SK-N-SH treated with all-trans-retinoic acid at 6 μM for 48 hours (cell line): ENCODE data around the gene ANKS1A.
"Not testable (repeated sequence)": the region's sequence is repeated elsewhere in the genome, so short reads cannot be mapped to it uniquely, and the experiment has no call there.

Source experiments
- ATAC-seq: fragments of 200-7000 bp; cut with Tn5 transposase; 3 replicates; pipeline ENCODE4 v1.9.1; 2020; ENCODE audit warnings: mild to moderate bottlenecking, moderate library complexity
- ARNTL ChIP-seq: fragments of 450-650 bp; formaldehyde crosslinking; IDR thresholded peaks from 2 replicates; pipeline ENCODE4 v1.5.0; 2020; ENCODE audit warnings: low read depth, mild to moderate bottlenecking, moderate library complexity, borderline replicate concordance
- BACH2 ChIP-seq: fragments of 250-450 bp; sonication (Bioruptor Pico); IDR thresholded peaks from 2 replicates; pipeline ENCODE4 v1.9.0; 2021; ENCODE audit warnings: mild to moderate bottlenecking, borderline replicate concordance
- ESRRG ChIP-seq: fragments of 250-450 bp; sonication (Bioruptor Pico); IDR thresholded peaks from 2 replicates; pipeline ENCODE4 v1.6.1; 2021; ENCODE audit warnings: mild to moderate bottlenecking
- GLIS3 ChIP-seq: fragments of 250-450 bp; sonication (Bioruptor Pico); IDR thresholded peaks from 2 replicates; pipeline ENCODE4 v1.5.0; 2020; ENCODE audit warnings: mild to moderate bottlenecking, moderate library complexity
- ISL1 ChIP-seq: fragments of 250-450 bp; sonication (Bioruptor Pico); IDR thresholded peaks from 2 replicates; pipeline ENCODE4 v2.1.2; 2022; ENCODE audit warnings: mild to moderate bottlenecking, moderate library complexity
- OSR1 ChIP-seq: fragments of 250-450 bp; sonication (Bioruptor Pico); IDR thresholded peaks from 2 replicates; pipeline ENCODE4 v1.8.0; 2022; ENCODE audit warnings: moderate library complexity, mild to moderate bottlenecking, inconsistent platforms
- PPARA ChIP-seq: fragments of 250-450 bp; sonication (Bioruptor Pico); IDR thresholded peaks from 2 replicates; pipeline ENCODE4 v1.5.0; 2020; ENCODE audit warnings: mild to moderate bottlenecking, borderline replicate concordance
- SNAI2 ChIP-seq: fragments of 250-450 bp; sonication (Bioruptor Pico); IDR thresholded peaks from 2 replicates; pipeline ENCODE4 v1.5.0; 2020; ENCODE audit warnings: mild to moderate bottlenecking, moderate library complexity
- ZC3H10 ChIP-seq: fragments of 250-450 bp; sonication (Bioruptor Pico); IDR thresholded peaks from 2 replicates; pipeline ENCODE4 v1.5.1; 2021; ENCODE audit warnings: mild to moderate bottlenecking, moderate library complexity
- ZFP3 ChIP-seq: fragments of 250-450 bp; sonication (Bioruptor Pico); IDR thresholded peaks from 2 replicates; pipeline ENCODE4 v1.5.0; 2020; ENCODE audit warnings: mild to moderate bottlenecking, moderate library complexity
- ZFP30 ChIP-seq: fragments of 450-650 bp; formaldehyde crosslinking; IDR thresholded peaks from 2 replicates; pipeline ENCODE4 v1.5.0; 2022; ENCODE audit warnings: mild to moderate bottlenecking, moderate library complexity
- ZNF565 ChIP-seq: fragments of 450-650 bp; formaldehyde crosslinking; conservative IDR thresholded peaks from 2 replicates; pipeline ENCODE4 v1.5.0; 2020; ENCODE audit warnings: low read depth, mild to moderate bottlenecking, moderate library complexity
- ZNF8 ChIP-seq: fragments of 450-650 bp; formaldehyde crosslinking; IDR thresholded peaks from 2 replicates; pipeline ENCODE4 v1.5.0; 2020; ENCODE audit warnings: mild to moderate bottlenecking, moderate library complexity
- TF ChIP-seq, protein P1 (sequence below): fragments of 250-450 bp; sonication (Bioruptor Pico); IDR thresholded peaks from 2 replicates; pipeline ENCODE4 v1.5.0; 2020; ENCODE audit warnings: mild to moderate bottlenecking, moderate library complexity
- TF ChIP-seq, protein P2 (sequence below): fragments of 250-450 bp; sonication (Bioruptor Pico); IDR thresholded peaks from 2 replicates; pipeline ENCODE4 v1.8.0; 2021; ENCODE audit warnings: low read depth, mild to moderate bottlenecking, moderate library complexity, borderline replicate concordance
- TF ChIP-seq, protein P3 (sequence below): fragments of 250-450 bp; sonication (Bioruptor Pico); IDR thresholded peaks from 2 replicates; pipeline ENCODE4 v1.5.1; 2020; ENCODE audit warnings: low read depth, mild to moderate bottlenecking, moderate library complexity
- TF ChIP-seq, protein P4 (sequence below): fragments of 250-450 bp; sonication (Bioruptor Pico); IDR thresholded peaks from 2 replicates; pipeline ENCODE4 v1.8.0; 2020; ENCODE audit warnings: mild to moderate bottlenecking, moderate library complexity, borderline replicate concordance

ANKS1A gene

DNA sequence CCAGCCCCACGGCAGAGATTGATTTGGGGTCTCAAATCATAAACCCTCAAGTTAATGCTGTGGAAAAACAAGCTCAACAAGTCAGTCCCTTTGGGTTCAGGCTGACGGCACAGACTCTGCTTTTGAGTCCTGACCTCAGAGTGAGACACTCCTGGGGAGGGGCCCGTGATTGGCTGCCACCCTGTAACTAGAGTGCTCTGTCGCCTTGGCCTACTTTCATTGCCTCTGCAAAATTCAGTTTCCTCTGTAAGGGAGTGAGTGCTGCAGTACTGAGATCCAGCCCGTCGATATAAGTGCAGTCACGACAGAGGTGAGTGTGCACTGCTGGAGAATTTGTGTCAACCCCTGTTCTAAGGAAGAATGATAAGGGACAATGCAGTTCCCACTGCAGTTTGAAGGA lies 105.6 kb downstream of the ANKS1A start (continued):
- TF ChIP-seq, protein P1, sequence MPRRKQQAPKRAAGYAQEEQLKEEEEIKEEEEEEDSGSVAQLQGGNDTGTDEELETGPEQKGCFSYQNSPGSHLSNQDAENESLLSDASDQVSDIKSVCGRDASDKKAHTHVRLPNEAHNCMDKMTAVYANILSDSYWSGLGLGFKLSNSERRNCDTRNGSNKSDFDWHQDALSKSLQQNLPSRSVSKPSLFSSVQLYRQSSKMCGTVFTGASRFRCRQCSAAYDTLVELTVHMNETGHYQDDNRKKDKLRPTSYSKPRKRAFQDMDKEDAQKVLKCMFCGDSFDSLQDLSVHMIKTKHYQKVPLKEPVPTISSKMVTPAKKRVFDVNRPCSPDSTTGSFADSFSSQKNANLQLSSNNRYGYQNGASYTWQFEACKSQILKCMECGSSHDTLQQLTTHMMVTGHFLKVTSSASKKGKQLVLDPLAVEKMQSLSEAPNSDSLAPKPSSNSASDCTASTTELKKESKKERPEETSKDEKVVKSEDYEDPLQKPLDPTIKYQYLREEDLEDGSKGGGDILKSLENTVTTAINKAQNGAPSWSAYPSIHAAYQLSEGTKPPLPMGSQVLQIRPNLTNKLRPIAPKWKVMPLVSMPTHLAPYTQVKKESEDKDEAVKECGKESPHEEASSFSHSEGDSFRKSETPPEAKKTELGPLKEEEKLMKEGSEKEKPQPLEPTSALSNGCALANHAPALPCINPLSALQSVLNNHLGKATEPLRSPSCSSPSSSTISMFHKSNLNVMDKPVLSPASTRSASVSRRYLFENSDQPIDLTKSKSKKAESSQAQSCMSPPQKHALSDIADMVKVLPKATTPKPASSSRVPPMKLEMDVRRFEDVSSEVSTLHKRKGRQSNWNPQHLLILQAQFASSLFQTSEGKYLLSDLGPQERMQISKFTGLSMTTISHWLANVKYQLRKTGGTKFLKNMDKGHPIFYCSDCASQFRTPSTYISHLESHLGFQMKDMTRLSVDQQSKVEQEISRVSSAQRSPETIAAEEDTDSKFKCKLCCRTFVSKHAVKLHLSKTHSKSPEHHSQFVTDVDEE (CRISPR knock-in tag): no peak

DNA sequence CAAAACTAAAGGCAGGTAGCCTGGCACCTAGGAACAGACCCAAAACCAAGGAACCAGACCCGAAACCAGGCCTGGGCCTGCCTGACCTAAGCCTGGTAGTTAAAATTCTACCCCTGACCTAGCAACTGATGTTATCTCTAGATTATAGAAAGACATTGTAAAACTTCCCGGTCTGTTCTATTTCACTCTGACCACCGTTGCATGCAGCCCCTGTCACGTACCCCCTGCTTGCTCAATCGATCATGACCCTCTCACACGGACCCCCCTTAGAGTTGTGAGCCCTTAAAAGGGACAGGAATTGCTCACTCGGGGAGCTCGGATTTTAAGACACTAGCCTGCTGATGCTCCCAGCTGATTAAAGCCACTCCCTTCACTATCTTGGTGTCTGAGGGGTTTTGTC lies 109.4 kb downstream of the ANKS1A start:
- not testable (repeated sequence) for ATAC-seq

DNA sequence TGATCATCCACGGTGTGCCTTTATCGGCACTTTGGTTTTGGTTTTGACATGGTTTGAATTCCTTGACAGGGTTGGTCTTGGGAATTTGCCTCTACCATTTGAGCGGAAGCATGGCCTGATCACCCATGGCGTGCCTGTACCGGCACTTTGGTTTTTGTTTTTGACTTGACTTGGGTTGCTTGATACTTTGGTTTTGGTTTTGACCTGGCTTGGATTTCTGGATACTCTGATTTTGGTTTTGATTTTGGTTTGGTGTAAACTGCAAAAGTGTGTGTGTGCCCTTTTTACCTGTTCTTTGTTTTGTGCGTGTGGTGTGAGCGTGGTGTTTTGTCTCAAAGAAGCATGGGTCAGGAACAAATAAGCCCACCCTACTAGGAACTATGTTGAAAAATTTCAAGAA lies 110.1 kb downstream of the ANKS1A start:
- ATAC-seq: not testable (repeated sequence)

DNA sequence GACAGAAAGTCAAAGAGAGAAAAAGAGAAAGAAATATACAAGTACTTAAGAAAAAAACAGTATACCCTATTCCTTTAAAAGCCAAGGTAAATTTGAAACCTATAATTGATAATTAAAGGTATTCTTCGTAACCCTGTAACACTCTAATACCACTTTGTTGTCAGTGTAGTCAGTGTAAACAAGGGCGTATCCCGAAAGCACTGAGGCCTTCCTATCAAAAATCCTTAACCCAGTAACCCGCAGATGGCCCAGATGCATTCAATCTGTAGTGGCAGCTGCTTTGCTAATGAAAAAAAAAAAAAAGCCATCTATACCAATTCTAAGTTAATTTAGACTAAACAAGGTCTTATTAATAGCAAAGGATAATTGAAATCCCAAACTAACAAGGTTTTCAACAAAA lies 110.9 kb downstream of the ANKS1A start:
- ATAC-seq: not testable (repeated sequence)

DNA sequence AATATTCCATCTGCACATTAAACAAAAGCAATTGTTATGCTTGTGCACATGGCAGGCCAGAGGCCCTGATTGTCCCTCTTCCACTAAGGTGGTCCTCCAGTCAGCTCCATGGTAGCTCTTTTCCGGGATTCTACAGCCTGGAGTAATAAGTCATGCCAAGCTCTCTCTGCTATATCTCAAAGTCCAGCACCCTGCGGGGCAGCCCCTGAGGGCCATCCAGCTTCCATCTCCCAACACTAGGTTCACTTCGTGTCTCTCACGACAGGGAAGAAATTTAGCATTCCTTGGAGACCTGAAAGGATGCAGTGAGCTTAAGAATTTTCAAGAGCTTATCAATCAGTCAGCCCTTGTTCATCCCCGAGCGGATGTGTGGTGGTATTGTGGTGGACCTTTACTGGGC lies 112.3 kb downstream of the ANKS1A start:
- not testable (repeated sequence) for ATAC-seq

DNA sequence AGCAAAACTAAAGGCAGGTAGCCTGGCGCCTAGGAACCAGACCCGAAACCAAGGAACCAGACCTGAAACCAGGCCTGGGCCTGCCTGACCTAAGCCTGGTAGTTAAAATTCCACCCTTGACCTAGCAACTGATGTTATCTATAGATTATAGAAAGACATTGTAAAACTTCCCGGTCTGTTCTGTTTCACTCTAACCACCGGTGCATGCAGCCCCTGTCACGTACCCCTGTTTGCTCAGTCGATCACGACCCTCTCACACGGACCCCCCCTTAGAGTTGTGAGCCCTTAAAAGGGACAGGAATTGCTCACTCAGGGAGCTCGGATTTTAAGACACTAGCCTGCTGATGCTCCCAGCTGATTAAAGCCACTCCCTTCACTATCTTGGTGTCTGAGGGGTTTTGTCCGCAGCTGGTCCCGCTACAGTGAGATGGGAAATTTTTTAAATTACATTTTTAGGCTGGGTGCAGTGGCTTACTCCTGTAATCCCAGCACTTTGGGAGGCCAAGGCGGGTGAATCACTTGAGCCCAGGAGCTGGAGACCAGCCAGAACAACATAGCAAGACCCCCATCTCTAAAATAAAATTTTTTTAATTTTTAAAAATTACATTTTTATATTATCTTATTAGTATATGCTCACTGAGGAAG lies 115.0 kb downstream of the ANKS1A start:
- not testable (repeated sequence) for ATAC-seq

DNA sequence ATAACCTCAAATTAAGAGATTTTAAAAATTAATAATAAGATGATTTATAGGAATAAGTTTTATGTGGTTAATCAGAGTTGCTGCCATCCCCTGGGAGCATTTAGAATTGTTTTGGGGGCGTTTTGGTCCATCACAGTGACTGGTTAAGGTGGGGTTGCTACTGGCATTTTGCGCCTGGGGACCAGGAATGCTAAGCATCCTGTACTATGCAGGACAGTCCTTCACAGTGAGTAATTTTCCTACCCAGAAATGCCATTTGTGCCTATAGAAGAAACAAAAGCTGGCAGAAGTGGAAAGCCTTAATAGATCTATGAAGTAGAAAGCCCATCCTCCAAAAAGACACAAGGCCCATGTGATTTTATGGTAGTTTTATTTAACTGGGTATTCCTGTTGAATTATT lies 118.0 kb downstream of the ANKS1A start:
- no peak for ATAC-seq

DNA sequence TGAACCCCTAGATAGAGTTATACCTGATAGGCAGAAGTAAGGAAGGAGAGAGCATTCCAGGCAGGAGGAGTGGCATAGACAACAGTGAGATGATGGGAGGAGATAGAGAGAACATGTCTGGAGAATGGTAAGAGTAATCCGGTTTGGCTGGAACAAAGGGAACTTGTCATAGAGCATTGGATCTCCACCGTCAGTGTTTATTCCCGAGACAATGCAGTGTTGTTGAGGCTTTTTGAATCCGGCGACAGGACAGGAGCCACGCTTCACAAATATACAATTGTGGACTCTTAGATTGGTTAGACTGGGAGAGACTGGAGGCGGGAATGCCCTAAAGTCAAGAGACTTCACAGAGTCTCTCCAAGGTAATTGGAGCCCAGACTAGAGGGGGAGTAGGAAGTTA lies 119.8 kb downstream of the ANKS1A start:
- ATAC-seq: no peak
- no peak for TF ChIP-seq ZC3H10
- no peak for TF ChIP-seq ISL1 (CRISPR knock-in tag)
- TF ChIP-seq, protein P1 (CRISPR knock-in tag): no peak
- TF ChIP-seq GLIS3 (CRISPR knock-in tag): no peak
- TF ChIP-seq ZFP3: no peak
- TF ChIP-seq PPARA (CRISPR knock-in tag): no peak
- TF ChIP-seq, protein P2, sequence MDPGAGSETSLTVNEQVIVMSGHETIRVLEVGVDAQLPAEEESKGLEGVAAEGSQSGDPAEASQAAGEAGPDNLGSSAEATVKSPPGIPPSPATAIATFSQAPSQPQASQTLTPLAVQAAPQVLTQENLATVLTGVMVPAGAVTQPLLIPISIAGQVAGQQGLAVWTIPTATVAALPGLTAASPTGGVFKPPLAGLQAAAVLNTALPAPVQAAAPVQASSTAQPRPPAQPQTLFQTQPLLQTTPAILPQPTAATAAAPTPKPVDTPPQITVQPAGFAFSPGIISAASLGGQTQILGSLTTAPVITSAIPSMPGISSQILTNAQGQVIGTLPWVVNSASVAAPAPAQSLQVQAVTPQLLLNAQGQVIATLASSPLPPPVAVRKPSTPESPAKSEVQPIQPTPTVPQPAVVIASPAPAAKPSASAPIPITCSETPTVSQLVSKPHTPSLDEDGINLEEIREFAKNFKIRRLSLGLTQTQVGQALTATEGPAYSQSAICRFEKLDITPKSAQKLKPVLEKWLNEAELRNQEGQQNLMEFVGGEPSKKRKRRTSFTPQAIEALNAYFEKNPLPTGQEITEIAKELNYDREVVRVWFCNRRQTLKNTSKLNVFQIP (CRISPR knock-in tag): no peak
- TF ChIP-seq ARNTL (CRISPR knock-in tag): no peak
- TF ChIP-seq, protein P3, sequence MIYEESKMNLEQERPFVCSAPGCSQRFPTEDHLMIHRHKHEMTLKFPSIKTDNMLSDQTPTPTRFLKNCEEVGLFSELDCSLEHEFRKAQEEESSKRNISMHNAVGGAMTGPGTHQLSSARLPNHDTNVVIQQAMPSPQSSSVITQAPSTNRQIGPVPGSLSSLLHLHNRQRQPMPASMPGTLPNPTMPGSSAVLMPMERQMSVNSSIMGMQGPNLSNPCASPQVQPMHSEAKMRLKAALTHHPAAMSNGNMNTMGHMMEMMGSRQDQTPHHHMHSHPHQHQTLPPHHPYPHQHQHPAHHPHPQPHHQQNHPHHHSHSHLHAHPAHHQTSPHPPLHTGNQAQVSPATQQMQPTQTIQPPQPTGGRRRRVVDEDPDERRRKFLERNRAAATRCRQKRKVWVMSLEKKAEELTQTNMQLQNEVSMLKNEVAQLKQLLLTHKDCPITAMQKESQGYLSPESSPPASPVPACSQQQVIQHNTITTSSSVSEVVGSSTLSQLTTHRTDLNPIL (CRISPR knock-in tag): no peak
- TF ChIP-seq BACH2: no peak
- TF ChIP-seq OSR1 (CRISPR knock-in tag): no peak

More for the DNA sequence above, 118.0 kb downstream of the ANKS1A start:
- TF ChIP-seq, protein P4, sequence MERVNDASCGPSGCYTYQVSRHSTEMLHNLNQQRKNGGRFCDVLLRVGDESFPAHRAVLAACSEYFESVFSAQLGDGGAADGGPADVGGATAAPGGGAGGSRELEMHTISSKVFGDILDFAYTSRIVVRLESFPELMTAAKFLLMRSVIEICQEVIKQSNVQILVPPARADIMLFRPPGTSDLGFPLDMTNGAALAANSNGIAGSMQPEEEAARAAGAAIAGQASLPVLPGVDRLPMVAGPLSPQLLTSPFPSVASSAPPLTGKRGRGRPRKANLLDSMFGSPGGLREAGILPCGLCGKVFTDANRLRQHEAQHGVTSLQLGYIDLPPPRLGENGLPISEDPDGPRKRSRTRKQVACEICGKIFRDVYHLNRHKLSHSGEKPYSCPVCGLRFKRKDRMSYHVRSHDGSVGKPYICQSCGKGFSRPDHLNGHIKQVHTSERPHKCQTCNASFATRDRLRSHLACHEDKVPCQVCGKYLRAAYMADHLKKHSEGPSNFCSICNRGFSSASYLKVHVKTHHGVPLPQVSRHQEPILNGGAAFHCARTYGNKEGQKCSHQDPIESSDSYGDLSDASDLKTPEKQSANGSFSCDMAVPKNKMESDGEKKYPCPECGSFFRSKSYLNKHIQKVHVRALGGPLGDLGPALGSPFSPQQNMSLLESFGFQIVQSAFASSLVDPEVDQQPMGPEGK: no peak
- TF ChIP-seq ESRRG (CRISPR knock-in tag): no peak
- TF ChIP-seq ZFP30 (CRISPR knock-in tag): no peak
- TF ChIP-seq ZNF8 (CRISPR knock-in tag): no peak
- TF ChIP-seq SNAI2 (CRISPR knock-in tag): no peak
- no peak for TF ChIP-seq ZC3H10
- no peak for TF ChIP-seq ZNF565
- no peak for TF ChIP-seq GLIS3 (CRISPR knock-in tag)
- TF ChIP-seq, protein P2 (CRISPR knock-in tag): no peak
- no peak for TF ChIP-seq ZFP3
